SW 1271 (cell line): ENCODE measurements around the gene ING3.
A peak's percentile ranks its signal among the peaks of the same experiment; 100 is the strongest.
"Not testable (repeated sequence)": the region's sequence is repeated elsewhere in the genome, so short reads cannot be mapped to it uniquely, and the experiment has no call there.

ENCODE experiments used
- DNase-seq, 2 experiments: peaks; one replicate each; lab custom pipeline; 2025; lab: John Stamatoyannopoulos, UW

The ING3 gene

GRCh38 chr7:121002757-121003200, 52.2 kb downstream of the ING3 start:
- no peak for DNase-seq

- no peak for DNase-seq
These were observed 53.6 kb downstream of the ING3 start for GRCh38 chr7:121003986-121004685.

DNA sequence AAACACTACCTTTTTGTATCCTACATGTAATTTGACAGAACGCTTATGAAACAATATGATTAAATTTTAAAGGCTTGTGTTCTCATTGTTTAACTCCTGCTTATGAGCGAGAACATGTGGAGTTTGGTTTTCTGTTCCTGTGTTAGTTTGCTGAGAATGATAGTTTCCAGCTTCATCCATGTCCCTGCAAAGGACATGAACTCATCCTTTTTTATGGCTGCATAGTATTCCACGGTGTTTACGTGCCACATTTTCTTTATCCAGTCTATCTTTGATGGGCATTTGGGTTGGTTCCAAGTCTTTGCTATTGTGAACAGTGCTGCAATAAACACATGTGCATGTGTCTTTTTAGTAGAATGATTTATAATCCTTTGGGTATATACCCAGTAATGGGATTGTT, 54.5 kb downstream of the ING3 start:
- DNase-seq, result not testable (repeated sequence)

GRCh38 chr7:121005996-121006584, 55.5 kb downstream of the ING3 start:
- no peak for DNase-seq

DNA sequence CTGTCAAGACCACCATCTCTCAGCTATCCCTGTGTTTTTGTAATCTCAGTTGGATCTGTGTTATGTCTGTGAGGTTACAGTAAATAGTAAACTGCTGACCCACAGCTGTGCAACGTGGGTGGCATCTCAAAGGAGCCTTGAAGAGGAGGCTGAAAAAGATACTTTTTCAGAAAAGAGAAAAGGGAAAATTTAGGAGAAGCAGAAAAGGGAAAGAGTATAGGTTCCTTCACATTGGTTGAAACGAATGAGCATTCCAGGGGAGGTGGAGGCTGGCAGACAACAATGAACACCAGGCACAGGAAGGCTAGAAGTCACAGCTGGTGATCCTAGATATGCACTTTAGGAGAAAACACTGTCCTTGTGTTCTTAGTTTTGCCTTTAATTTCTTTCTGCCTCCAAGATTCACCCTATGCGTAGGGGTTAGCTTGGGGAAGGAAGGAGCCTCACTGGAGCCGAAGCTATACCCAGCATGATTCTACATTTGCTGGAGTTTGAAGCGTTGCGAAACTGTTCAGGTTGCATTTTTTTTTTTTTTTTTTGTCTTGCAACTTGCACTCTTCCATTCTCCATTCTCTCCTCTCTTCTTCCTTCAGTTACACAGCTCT, 56.2 kb downstream of the ING3 start:
- DNase-seq, result no peak

DNA sequence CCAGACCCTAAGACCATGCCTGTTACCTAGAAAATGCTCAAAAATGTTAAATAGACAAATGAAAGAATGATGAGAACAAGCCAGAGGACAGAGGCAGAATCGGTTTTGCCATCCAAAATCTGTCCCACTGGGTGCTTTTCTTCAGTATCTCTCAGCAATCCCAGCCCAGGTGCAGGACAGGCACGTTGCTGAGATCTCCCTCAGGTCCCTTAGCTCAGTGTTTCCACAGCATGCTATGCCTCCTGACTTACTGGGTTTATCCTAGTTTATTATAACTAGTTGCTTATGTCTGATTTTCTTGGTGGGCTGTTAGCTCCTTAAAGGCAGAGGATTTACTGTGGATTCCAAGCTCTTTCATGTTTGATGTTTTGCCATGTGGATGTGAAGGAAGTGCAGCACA, 58.2 kb downstream of the ING3 start:
- DNase-seq, result no peak

DNA sequence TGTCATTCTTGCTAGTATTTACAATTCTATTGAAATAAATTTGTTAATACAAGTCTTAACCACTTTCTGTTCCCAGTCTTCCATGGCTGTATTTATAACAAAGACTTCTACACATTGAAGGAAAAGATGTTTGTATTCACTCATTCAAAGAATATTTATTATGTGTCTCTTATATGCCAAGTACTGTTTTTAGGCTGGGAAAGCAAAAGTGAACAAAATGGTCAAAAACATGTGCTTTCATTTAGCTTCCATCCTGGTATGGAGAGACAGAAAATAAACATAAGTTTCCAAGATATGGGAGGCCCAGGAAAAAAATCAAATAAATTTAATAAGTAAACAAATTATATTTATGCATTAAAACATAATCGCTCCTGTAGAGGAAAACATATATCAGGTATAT, 60.8 kb downstream of the ING3 start:
- no peak for DNase-seq

GRCh38 chr7:121012170-121012874, 61.7 kb downstream of the ING3 start:
- no peak for DNase-seq

GRCh38 chr7:121012919-121013318, 62.3 kb downstream of the ING3 start:
- DNase-seq, result no peak

DNA sequence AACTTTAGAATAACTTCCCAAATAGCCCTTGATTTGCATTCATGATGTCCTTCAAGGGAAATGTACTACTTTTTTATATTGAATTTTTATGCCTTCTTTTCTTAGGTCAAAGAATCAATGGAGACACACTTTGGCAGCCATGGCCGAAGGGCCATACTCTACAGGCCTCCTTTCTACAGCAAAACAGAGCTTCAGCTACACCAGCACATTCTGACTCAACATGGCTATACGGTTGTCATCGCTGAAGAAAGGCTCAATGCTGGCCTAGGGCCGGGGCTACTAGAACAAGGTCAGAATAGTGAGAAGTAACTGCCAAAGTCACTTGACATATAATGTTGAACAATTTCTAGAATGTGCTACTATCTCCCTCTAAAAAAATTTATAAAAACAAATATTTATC, 65.0 kb downstream of the ING3 start:
- no peak for DNase-seq

DNA sequence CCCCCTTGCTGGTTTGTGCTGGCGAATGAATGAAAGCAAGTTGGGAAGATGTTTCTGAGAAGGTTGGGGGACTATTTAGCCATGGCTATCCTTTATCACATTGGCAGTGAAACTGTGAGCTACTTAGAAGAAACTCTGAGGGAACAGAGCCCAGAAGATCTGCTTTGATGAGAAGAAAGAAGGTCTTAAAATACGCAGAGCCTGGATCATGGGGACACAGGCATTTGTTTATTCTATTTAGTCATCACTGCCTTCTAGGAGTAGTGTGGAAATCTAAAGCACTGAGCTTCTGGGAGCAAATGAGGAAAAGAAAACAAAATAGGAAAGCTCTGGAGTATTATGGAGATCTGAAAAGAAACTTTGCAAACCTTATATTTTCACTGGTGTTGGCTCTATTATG, 66.4 kb downstream of the ING3 start:
- DNase-seq, result no peak

DNA sequence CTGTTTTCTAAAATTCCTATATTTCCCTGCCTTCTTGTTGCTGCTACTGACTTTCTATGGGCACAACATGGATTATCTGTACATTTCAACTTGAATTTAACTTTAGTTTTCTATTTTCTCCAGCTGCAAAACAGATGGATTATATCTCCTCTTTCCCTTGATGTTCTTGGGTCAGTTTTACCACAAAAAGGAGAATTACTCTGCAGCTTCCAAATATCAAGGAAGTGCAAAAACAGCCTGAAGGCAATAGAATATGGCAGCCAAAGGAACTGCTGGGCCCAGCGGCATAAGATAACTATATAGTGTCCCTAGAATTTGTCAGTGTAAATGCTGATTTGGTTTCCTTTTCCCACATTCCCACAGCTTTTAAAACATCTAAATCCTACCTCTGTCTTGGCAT, 67.0 kb downstream of the ING3 start:
- DNase-seq, result no peak

DNA sequence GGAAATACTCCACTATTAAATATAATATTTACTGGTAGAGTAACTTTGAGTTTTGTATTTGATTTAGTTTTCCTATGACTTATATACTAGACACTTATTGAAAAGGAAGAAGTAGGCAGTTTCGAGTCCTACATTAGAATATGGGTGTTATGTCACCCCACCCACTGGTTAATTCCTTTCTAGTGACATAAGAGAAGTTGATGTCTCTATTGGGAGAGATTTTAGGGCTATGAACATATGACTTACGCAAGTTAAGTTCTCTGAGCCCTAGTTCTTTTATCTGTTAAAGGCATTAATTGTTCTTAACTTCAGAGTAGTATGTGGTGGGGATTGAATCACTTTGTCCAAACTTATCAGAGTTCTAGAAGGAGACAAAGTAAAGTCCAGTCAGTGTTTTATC, 68.4 kb downstream of the ING3 start:
- DNase-seq, result no peak

GRCh38 chr7:121020249-121020988, 69.8 kb downstream of the ING3 start:
- peak in 1 of 2 experiments; percentile 11 for DNase-seq

GRCh38 chr7:121020989-121021969, 70.7 kb downstream of the ING3 start:
- DNase-seq, result no peak

DNA sequence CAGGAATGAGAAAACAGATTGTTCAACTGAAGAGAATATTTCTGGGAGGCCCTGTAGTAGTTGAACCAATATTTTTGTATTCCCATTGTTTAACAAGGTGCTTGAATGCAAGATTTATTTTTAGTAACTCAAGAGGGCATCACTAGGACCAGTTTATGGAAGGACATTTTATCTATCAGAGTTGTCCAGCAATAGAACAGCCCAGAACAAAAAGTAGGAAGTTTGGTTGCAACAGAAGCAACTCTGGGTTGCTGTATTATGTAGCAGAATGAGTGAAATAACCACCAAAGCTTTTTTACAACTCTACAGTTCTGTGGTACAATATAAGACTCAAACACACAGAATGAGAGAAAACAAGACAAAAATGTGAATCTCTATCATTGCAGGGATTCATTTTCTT, 72.6 kb downstream of the ING3 start:
- no peak for DNase-seq

DNA sequence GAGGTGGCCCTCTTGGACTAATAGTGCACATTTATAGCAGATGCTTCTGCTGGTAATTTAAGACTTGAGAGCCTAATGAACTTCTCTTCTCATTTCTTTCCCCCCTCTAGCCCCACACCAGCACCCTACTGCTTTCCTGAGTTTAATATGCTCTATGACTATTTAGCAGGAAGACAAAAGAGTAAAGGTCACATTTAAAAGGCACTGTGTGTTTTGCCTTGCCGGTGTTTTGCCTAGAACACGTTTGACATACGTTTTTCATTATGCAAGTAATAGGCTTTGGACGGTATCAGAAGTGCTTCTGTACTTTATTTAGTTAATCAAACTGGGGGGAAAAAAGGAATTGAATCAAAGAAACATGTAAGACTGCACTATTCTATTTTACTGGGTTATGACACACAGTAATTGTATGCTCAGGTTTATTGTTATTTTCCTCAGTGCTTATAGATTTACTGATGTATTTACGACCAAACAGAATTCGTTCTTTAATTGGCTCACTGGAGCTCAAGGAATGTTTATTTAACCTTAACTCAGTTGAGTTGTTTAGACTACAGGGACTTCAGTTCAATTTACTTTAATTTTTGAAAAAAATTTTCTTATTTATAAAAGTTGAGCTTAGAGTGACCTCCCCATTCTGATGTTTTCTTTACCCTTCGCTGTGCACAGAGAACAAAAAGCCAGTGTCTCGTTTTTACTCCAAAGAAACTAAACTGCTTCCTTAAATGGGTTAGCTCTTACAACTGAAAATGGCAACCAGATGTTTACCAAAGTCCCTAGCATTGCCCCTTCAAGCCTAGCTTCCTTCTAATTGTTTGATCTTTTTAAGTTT, 73.3 kb downstream of the ING3 start:
- no peak for DNase-seq

DNA sequence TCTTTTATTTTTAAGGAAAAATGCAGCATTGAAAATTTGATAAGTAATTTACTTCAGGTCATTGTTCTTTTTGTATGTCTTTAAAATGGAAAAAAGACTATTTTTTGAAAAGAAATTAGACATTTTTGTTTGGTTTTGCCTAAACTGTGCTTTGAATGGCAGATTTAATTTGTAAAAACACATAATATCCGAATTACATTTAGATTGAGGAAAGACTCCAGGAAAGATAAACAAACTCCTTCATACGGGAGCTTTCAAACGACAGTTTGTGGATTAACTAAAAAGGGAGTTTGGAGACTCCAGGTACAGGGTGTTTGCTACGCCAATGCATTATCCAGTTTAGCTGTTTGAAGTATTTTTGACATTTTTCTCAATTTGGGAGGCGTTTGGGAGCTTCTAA, 74.0 kb downstream of the ING3 start:
- no peak for DNase-seq

DNA sequence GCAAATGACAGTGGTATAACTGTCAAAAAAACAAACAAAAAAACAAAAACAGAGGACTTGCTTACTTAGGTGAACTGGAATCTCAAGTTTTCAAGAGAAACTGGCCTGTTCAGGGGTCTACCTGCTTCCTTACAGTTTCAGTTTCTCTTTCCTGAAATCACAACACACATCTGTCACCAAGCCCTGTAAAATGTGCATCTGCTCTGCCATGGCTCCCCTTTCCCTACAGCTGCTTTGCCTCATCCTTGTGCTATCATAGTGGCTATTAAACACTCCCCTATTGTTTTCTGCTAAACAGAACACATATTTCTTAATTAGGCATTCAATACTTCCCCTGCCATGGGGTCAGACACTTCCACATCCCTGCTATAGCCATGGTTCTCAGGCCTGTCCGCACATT, 75.6 kb downstream of the ING3 start:
- DNase-seq, result no peak

DNA sequence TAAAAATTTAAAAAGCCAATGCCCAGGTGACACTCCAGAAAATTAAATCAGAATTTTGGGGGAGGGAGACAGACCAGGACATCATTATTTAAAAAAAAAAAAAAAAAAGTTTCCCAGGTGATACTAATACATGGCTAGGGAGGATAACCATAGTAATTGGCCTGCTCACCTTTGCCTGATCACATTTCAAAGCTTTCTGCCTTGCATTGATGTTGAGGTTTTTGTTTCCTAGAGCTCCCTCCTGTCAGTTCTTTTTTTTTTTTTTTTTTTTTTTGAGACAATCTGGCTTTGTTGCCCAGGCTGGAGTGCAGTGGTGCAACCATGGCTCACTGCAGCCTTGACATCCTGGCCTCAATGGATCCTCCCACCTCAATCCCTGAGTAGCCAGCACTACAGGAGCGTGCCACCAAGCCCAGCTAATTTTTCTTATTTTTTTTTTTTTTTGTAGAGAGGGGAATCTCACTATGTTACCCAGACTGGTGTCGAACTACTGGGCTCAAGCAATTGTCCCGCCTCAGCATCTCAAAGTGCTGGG, 76.1 kb downstream of the ING3 start:
- no peak for DNase-seq
